Transverse colon (tissue), 4 donors: ENCODE data around the gene C10orf71.

Source experiments
- EP300 ChIP-seq: sonication (generic); formaldehyde crosslinking; IDR thresholded peaks from one replicate; pipeline ENCODE4 v1.6.1; 2017; ENCODE audit warnings: antibody characterized with exemption, low read depth
- POLR2A ChIP-seq: fragments of 450-650 bp; IDR thresholded peaks from one replicate; pipeline ENCODE4 v1.6.1; 2016; ENCODE audit warnings: antibody characterized with exemption, mild to moderate bottlenecking, moderate library complexity
- POLR2AphosphoS5 ChIP-seq, 3 donors: sonication (generic); formaldehyde crosslinking; IDR thresholded peaks; one replicate each; pipeline ENCODE4 v1.6.1; 2016; ENCODE audit warnings: antibody characterized with exemption in 3 of 3
- TF ChIP-seq, protein P1 (sequence below), 5 experiments: fragments of 200-600 bp in 3 of 5; fragments of 450-650 bp in 2 of 5; sonication (generic) in 3 of 5; IDR thresholded peaks; 1 replicate in 2 of 5; 2 replicates in 3 of 5; pipeline ENCODE4 v1.5.1; 2016 to 2017; ENCODE audit warnings: antibody characterized with exemption in 5 of 5, inconsistent platforms in 3 of 5, mild to moderate bottlenecking in 2 of 5, moderate library complexity in 1 of 5

DNA sequence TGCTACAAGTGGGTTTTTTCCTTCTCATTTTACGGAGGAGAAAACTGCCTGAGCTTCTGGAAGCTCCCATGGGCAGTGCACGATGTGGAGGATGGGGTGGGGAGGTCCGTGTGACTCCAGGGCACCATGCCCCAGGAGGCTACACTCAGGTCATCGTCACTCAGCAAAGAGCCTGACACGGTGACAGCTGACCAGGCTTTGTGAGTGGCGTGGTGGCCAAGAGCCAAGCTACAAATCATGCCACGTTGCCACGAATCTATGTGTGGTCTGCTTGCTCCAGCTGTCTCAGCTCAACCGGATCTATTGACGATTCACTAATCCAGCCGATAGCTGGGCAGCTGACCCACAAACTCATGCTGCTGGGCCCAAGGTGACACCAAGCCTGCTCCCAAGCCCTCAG is 27.6 kb upstream of the C10orf71 start:
- TF ChIP-seq EP300: no peak
- TF ChIP-seq POLR2A: no peak
- TF ChIP-seq, protein P1, sequence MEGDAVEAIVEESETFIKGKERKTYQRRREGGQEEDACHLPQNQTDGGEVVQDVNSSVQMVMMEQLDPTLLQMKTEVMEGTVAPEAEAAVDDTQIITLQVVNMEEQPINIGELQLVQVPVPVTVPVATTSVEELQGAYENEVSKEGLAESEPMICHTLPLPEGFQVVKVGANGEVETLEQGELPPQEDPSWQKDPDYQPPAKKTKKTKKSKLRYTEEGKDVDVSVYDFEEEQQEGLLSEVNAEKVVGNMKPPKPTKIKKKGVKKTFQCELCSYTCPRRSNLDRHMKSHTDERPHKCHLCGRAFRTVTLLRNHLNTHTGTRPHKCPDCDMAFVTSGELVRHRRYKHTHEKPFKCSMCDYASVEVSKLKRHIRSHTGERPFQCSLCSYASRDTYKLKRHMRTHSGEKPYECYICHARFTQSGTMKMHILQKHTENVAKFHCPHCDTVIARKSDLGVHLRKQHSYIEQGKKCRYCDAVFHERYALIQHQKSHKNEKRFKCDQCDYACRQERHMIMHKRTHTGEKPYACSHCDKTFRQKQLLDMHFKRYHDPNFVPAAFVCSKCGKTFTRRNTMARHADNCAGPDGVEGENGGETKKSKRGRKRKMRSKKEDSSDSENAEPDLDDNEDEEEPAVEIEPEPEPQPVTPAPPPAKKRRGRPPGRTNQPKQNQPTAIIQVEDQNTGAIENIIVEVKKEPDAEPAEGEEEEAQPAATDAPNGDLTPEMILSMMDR (IDR thresholded peaks at IDR 0.05): no peak
- TF ChIP-seq POLR2AphosphoS5 (IDR thresholded peaks at IDR 0.05): no peak
